SU-DHL-6 (cell line): ENCODE results near the gene CTPS1.

Experiments used
- EZH2phosphoT487 ChIP-seq: fragments of 200-600 bp; sonication (generic), shearing (Covaris generic); conservative IDR thresholded peaks from 2 replicates; pipeline ENCODE4 v1.6.1; 2018; ENCODE audit warnings: mild to moderate bottlenecking, antibody characterized with exemption, low read length, moderate library complexity, mixed read lengths
- TF ChIP-seq, protein P1 (sequence below): fragments of 200-600 bp; sonication (generic); IDR thresholded peaks from one replicate; pipeline ENCODE4 v1.5.1; 2017; ENCODE audit warnings: antibody characterized with exemption, mild to moderate bottlenecking, low read length, moderate library complexity; ENCODE audit not compliant: insufficient read depth, poor library complexity, severe bottlenecking

- TF ChIP-seq, protein P1, sequence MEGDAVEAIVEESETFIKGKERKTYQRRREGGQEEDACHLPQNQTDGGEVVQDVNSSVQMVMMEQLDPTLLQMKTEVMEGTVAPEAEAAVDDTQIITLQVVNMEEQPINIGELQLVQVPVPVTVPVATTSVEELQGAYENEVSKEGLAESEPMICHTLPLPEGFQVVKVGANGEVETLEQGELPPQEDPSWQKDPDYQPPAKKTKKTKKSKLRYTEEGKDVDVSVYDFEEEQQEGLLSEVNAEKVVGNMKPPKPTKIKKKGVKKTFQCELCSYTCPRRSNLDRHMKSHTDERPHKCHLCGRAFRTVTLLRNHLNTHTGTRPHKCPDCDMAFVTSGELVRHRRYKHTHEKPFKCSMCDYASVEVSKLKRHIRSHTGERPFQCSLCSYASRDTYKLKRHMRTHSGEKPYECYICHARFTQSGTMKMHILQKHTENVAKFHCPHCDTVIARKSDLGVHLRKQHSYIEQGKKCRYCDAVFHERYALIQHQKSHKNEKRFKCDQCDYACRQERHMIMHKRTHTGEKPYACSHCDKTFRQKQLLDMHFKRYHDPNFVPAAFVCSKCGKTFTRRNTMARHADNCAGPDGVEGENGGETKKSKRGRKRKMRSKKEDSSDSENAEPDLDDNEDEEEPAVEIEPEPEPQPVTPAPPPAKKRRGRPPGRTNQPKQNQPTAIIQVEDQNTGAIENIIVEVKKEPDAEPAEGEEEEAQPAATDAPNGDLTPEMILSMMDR, result no peak
- TF ChIP-seq EZH2phosphoT487, result no peak
These were observed 41.2 kb downstream of the CTPS1 start for GRCh38 chr1:41020654-41021053.
